Measurements from ENCODE around the gene GAL. TPM values are rescaled to one million over a fixed set of nuclear protein-coding genes. Genes with fewer than 3 reads are reported as not detected.

Gene GAL
- total RNA-seq, 1 donor from 2014 or later: 1.1 TPM

DNA sequence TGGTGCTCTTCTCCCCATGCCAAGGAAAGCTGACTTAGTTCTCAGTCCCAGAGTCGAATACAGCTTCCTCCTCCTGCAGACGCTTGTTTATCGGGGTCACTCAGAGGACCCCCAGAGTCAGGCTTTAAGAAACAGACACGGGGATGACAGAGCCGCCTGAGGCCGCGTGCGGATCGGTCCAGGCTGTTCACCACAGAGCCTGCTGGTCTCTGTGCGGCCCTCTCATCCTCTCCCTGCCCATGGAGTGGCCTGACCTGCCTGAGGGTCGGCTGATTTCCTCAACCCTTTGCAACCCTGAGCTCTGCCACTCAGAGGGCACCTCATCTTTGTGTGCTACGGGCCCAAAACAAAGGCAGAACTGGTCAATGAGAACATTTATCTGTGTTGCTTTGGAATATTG, 2.1 kb downstream of the GAL start:
- Mint-ChIP-seq H3K4me3 (no peak overlapping the region), H3K27ac (ENCODE audit: unreplicated experiment) (no peak overlapping the region), H3K4me1 (no peaks in the 10 kb centered on the region), H3K36me3 (ENCODE audit: low read depth) (no peaks in the 10 kb centered on the region), H3K9me3 (no peaks in the 10 kb centered on the region), H3K27me3 (ENCODE audit: low read depth) (peaks cover 90% of the 10 kb centered on the region)
- TF ChIP-seq, protein P1, sequence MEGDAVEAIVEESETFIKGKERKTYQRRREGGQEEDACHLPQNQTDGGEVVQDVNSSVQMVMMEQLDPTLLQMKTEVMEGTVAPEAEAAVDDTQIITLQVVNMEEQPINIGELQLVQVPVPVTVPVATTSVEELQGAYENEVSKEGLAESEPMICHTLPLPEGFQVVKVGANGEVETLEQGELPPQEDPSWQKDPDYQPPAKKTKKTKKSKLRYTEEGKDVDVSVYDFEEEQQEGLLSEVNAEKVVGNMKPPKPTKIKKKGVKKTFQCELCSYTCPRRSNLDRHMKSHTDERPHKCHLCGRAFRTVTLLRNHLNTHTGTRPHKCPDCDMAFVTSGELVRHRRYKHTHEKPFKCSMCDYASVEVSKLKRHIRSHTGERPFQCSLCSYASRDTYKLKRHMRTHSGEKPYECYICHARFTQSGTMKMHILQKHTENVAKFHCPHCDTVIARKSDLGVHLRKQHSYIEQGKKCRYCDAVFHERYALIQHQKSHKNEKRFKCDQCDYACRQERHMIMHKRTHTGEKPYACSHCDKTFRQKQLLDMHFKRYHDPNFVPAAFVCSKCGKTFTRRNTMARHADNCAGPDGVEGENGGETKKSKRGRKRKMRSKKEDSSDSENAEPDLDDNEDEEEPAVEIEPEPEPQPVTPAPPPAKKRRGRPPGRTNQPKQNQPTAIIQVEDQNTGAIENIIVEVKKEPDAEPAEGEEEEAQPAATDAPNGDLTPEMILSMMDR (conservative IDR thresholded peaks at IDR 0.05): no peak
- no peak for DNase-seq (ENCODE audit: low read depth, low spot score)

DNA sequence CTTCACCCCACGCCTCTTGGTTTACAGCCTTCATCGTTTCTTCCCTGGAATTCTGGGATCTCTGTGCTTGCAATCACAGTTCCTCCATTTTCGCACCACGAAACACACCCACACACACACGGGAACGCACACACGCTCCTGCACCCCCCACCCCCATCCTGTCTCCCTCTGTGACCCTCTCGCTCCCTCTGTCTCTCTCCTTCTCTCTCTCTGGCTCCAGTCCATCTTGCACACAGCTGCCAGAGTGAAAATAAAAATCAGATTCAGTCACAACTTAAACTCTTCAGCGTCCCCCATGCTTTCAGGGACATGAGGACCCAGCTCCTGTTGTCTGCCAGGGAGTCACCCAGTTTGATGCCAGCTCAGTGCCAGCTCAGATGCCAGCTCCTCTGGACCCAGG, 3.0 kb downstream of the GAL start:
- Mint-ChIP-seq H3K27ac (ENCODE audit: unreplicated experiment) (no peak overlapping the region), H3K27me3 (ENCODE audit: low read depth) (peaks cover 84% of the 10 kb centered on the region), H3K4me3 (no peak overlapping the region), H3K9me3 (no peaks in the 10 kb centered on the region), H3K36me3 (ENCODE audit: low read depth) (no peaks in the 10 kb centered on the region), H3K4me1 (no peaks in the 10 kb centered on the region)
- TF ChIP-seq, protein P1 (conservative IDR thresholded peaks at IDR 0.05): no peak
- no peak for DNase-seq (ENCODE audit: low read depth, low spot score)

DNA sequence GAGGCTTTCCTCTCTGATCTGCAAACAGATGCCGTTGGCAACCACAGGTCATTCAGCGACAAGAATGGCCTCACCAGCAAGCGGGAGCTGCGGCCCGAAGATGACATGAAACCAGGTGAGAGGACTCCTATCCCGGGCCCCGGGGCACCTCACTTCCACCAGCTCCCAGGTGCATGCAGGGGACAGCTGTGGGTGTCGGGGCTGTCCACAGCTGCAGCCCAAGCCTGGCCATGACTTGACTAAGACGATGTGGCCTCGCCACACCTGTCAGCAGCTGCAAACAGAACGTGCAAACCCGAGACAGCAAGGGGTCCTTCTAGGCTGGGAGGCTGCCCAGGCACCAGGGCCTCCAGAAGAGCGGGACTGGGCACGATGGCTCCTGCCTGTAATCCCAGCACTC, 3.6 kb downstream of the GAL start:
- Mint-ChIP-seq H3K9me3 (no peaks in the 10 kb centered on the region), H3K27me3 (ENCODE audit: low read depth) (peaks cover 77% of the 10 kb centered on the region), H3K4me1 (no peaks in the 10 kb centered on the region), H3K36me3 (ENCODE audit: low read depth) (no peaks in the 10 kb centered on the region), H3K4me3 (no peak overlapping the region), H3K27ac (ENCODE audit: unreplicated experiment) (no peak overlapping the region)
- DNase-seq (ENCODE audit: low read depth, low spot score): no peak
- TF ChIP-seq, protein P1 (conservative IDR thresholded peaks at IDR 0.05): no peak

DNA sequence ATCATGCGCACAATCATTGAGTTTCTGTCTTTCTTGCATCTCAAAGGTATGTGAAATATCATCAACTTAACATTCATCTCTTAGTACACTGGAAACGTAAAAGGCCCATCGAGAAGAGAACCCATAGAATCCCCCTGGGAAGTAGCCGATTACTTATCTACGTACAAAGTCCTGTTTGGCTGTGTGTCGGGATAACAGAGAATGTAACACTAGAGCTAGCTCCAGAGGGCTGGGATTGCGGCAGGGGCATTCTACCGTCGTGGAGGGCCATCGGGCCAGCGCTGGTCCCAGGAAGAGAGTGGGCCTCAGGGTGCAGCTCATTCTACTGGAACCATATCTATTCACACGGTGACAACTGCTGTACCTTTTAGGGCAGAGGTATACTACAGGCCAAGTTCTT, 4.5 kb downstream of the GAL start:
- H3K4me1 Mint-ChIP-seq: no peaks in the 10 kb centered on the region
- H3K27me3 Mint-ChIP-seq (ENCODE audit: low read depth): peaks cover 71% of the 10 kb centered on the region
- no peak for DNase-seq (ENCODE audit: low read depth, low spot score)
- no peak overlapping the region for H3K4me3 Mint-ChIP-seq
- H3K9me3 Mint-ChIP-seq: no peaks in the 10 kb centered on the region
- no peak overlapping the region for H3K27ac Mint-ChIP-seq (ENCODE audit: unreplicated experiment)
- H3K36me3 Mint-ChIP-seq (ENCODE audit: low read depth): no peaks in the 10 kb centered on the region
- TF ChIP-seq, protein P1 (conservative IDR thresholded peaks at IDR 0.05): no peak

DNA sequence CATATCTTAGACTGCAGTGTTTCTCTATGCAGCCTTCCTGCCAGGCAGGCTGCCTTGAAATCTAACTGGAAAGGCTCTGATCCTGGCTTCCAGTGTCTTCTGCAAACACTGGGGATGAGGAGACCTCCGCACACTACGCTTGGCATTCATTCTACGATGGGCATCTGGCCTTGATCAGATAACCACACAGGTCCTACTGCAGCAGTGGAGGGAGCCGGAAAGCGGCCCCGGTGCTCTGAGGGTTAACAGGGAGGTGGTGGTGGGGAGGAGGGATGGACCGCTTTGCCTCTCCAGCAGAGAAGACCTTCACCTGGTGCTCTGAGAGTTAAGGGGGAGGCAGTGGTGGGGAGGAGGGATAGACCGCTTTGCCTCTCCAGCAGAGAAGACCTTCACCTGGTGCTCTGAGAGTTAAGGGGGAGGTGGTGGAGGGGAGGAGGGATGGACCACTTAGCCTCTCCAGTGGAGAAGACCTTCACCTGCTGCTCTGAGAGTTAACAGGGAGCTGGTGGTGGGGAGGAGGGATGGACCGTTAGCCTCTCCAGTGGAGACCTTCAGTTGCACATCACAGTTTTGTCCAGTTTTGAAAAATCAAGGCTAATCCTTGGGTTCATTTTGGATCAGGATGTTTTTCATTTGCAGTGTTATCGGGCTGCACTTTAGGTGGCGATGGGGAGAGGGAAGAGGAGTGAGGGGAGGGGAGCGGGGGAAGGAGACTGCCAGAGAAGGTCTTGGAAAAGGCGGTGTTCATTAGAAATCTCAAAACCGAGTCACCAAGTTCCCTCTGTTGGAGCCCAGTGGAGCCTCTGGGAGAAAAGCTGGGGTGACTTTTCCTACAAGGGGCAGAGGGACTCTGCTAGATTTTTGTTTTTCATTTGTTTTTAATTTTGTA, 5.6 kb downstream of the GAL start:
- no peaks in the 10 kb centered on the region for H3K4me1 Mint-ChIP-seq
- TF ChIP-seq, protein P1 (conservative IDR thresholded peaks at IDR 0.05): no peak
- peaks cover 72% of the 10 kb centered on the region for H3K27me3 Mint-ChIP-seq (ENCODE audit: low read depth)
- no peaks in the 10 kb centered on the region for H3K36me3 Mint-ChIP-seq (ENCODE audit: low read depth)
- no peak for DNase-seq (ENCODE audit: low read depth, low spot score)
- no peaks in the 10 kb centered on the region for H3K9me3 Mint-ChIP-seq
- H3K4me3 Mint-ChIP-seq: no peak overlapping the region
- no peak overlapping the region for H3K27ac Mint-ChIP-seq (ENCODE audit: unreplicated experiment)
